Smooth muscle cell (in vitro differentiated cells): ENCODE results near the gene HPS1. TPM values are rescaled to one million over a fixed set of nuclear protein-coding genes. Genes with fewer than 3 reads are reported as not detected.

Source experiments
- DNase-seq: peaks from one replicate; lab custom pipeline; 2025; ENCODE audit not compliant: unreplicated experiment; lab: John Stamatoyannopoulos, UW
- H2AFZ ChIP-seq: fragments of 200-600 bp; sonication (generic); 2 replicates; pipeline ENCODE4 v1.6.0; 2016; ENCODE audit warnings: antibody characterized with exemption, low read depth, mild to moderate bottlenecking
- H3F3A ChIP-seq: fragments of 200-600 bp; sonication (generic); 2 replicates; pipeline ENCODE4 v1.6.0; 2017; ENCODE audit warnings: antibody characterized with exemption, low read depth
- H3K27ac ChIP-seq: fragments of 200-600 bp; sonication (generic); 2 replicates; pipeline ENCODE4 v1.5.1; 2016; ENCODE audit warnings: low read depth, mild to moderate bottlenecking
- H3K27me3 ChIP-seq: fragments of 200-600 bp; sonication (generic); 2 replicates; pipeline ENCODE4 v1.6.1; 2016; ENCODE audit warnings: low read depth, mild to moderate bottlenecking
- H3K36me3 ChIP-seq: fragments of 200-600 bp; sonication (generic); 2 replicates; pipeline ENCODE4 v1.5.1; 2016; ENCODE audit warnings: low read depth
- H3K4me1 ChIP-seq: fragments of 200-600 bp; sonication (generic); 2 replicates; pipeline ENCODE4 v1.5.1; 2016; ENCODE audit warnings: low read depth
- H3K4me2 ChIP-seq: fragments of 200-600 bp; sonication (generic); 2 replicates; pipeline ENCODE4 v1.6.0; 2016; ENCODE audit warnings: mild to moderate bottlenecking
- H3K4me3 ChIP-seq: fragments of 200-600 bp; sonication (generic); 2 replicates; pipeline ENCODE4 v1.5.1; 2016; ENCODE audit warnings: mild to moderate bottlenecking
- H3K79me2 ChIP-seq: fragments of 200-600 bp; sonication (generic); 2 replicates; pipeline ENCODE4 v1.6.0; 2016; ENCODE audit warnings: low read depth, mild to moderate bottlenecking
- H3K9ac ChIP-seq: fragments of 200-600 bp; sonication (generic); 2 replicates; pipeline ENCODE4 v1.6.0; 2016; ENCODE audit warnings: low read depth
- H3K9me3 ChIP-seq: fragments of 200-600 bp; sonication (generic); replicated peaks from 2 replicates; pipeline ENCODE4 v1.5.1; 2016; ENCODE audit warnings: low read depth
- H4K20me1 ChIP-seq: fragments of 200-600 bp; sonication (generic); 2 replicates; pipeline ENCODE4 v1.6.0; 2016; ENCODE audit warnings: low read depth
- CTCF ChIP-seq: fragments of 200-600 bp; sonication (generic); IDR thresholded peaks from 2 replicates; pipeline ENCODE4 v1.5.1; 2017; ENCODE audit warnings: borderline replicate concordance, mild to moderate bottlenecking, antibody characterized with exemption; ENCODE audit not compliant: insufficient read depth, poor library complexity, severe bottlenecking
- WGBS: methylation state at CpG from one replicate; pipeline ENCODE4 v1.1.7; 2016; ENCODE audit warnings: low lambda C conversion rate; 5-methylcytosine and 5-hydroxymethylcytosine counted together
- polyA plus RNA-seq: library from polyadenylated mRNA; unstranded; fragments of >200 nt; fragmentation: Nextera tagmentation; extraction: Ambion mirVana; gene quantifications from 2 replicates; pipeline ENCODE4 v1.2.1, GENCODE V29; 2016
- total RNA-seq: library from RNA; depleted of rRNA; stranded (reverse); fragments of >200 nt; gene quantifications from 2 replicates; pipeline ENCODE4 v1.2.3, GENCODE V29; 2014

The HPS1 gene
- total and polyA plus RNA-seq, 2 experiments from 2014 or later = 11.5 to 35.6 TPM

GRCh38 chr10:98410135-98410743 lies 36.5 kb downstream of the HPS1 start:
- Histone ChIP-seq H3K27me3 (no peaks in the 10 kb centered on the region), H3K27ac (no peak overlapping the region), H3K79me2 (no peaks in the 10 kb centered on the region), H3K9me3 (no peaks in the 10 kb centered on the region), H4K20me1 (no peaks in the 10 kb centered on the region), H2AFZ (no peak overlapping the region), H3F3A (no peaks in the 10 kb centered on the region), H3K4me1 (peaks cover 9% of the 10 kb centered on the region), H3K4me2 (no peak overlapping the region), H3K4me3 (no peak overlapping the region), H3K9ac (no peak overlapping the region), H3K36me3 (no peaks in the 10 kb centered on the region)
- TF ChIP-seq CTCF = no peak
- no peak for DNase-seq
- WGBS = 99% methylated on average over 4 of the region's 4 CpGs

GRCh38 chr10:98408799-98409198 lies 37.9 kb downstream of the HPS1 start:
- no peak overlapping the region for H2AFZ ChIP-seq
- no peak overlapping the region for H3K27ac ChIP-seq
- H3K4me1 ChIP-seq = no peaks in the 10 kb centered on the region
- no peaks in the 10 kb centered on the region for H3K36me3 ChIP-seq
- no peak overlapping the region for H3K4me3 ChIP-seq
- no peak overlapping the region for H3K4me2 ChIP-seq
- no peaks in the 10 kb centered on the region for H3K79me2 ChIP-seq
- no peak overlapping the region for H3K9ac ChIP-seq
- H4K20me1 ChIP-seq = no peaks in the 10 kb centered on the region
- no peak for TF ChIP-seq CTCF
- H3F3A ChIP-seq = no peaks in the 10 kb centered on the region
- DNase-seq = no peak
- H3K9me3 ChIP-seq = no peaks in the 10 kb centered on the region
- H3K27me3 ChIP-seq = no peaks in the 10 kb centered on the region
- WGBS = 98% methylated on average over 4 of the region's 4 CpGs

- H3K4me2 ChIP-seq = no peak overlapping the region
- H3K4me3 ChIP-seq = no peak overlapping the region
- H3K79me2 ChIP-seq = no peaks in the 10 kb centered on the region
- no peaks in the 10 kb centered on the region for H3K9me3 ChIP-seq
- no peaks in the 10 kb centered on the region for H3K4me1 ChIP-seq
- H2AFZ ChIP-seq = no peak overlapping the region
- WGBS = 99% methylated on average over 18 of the region's 18 CpGs
- H3K36me3 ChIP-seq = no peaks in the 10 kb centered on the region
- no peaks in the 10 kb centered on the region for H4K20me1 ChIP-seq
- no peak overlapping the region for H3K27ac ChIP-seq
- no peaks in the 10 kb centered on the region for H3K27me3 ChIP-seq
- no peaks in the 10 kb centered on the region for H3F3A ChIP-seq
- no peak for TF ChIP-seq CTCF
- H3K9ac ChIP-seq = no peak overlapping the region
- no peak for DNase-seq
These were observed 38.9 kb downstream of the HPS1 start for GRCh38 chr10:98407744-98408241.

DNA sequence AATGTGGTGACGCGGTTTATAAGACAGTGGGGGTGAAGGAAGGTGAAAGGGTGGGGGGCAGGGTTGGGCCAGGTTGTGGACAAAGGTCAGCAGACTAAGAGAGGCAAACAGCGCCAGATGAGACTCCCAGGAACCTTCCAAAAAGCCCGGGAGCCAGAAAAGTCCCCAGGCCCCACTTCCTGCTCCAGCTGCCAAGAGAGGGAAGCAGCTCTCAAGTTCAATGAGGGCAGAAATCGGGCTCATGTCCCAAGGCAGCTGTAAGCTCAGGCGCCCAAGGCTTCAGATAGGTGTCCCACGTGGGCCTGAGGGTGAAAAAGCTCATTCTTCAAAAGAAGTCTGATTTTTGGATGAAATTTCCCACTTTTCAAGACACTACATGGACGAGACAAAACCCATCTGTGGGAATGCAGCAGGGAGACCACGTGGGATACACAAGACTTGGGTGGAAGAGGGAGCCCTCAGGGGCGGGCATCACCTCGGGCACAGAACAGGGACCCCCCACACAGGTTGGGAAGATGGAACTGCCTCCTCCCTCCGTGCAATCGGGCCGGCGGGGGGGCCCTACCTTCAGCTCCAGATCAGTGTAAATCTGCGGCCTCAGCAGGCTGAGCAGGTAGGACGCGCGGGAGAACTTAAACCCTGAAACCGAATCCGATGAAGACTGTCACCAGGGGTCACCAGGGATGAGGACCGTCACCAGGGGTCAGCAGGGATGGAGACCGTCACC lies 39.6 kb downstream of the HPS1 start:
- no peak overlapping the region for H3K4me3 ChIP-seq
- TF ChIP-seq CTCF = no peak
- WGBS = 92% methylated on average over 23 of the region's 23 CpGs

More for the DNA sequence above, 39.6 kb downstream of the HPS1 start:
- Histone ChIP-seq H3F3A (no peaks in the 10 kb centered on the region), H3K79me2 (no peaks in the 10 kb centered on the region), H3K4me1 (peaks cover 1% of the 10 kb centered on the region), H3K4me2 (no peak overlapping the region), H3K36me3 (no peaks in the 10 kb centered on the region), H3K9me3 (no peaks in the 10 kb centered on the region), H3K27me3 (no peaks in the 10 kb centered on the region), H3K27ac (no peak overlapping the region), H2AFZ (no peak overlapping the region), H4K20me1 (no peaks in the 10 kb centered on the region), H3K9ac (no peak overlapping the region)
- DNase-seq = no peak
